ENCODE data around the gene KCNJ5.

Gene KCNJ5

GRCh38 chr11:128895526-128895925 lies 4.4 kb downstream of the KCNJ5 start:
- DNase-seq (ENCODE audit: low read depth) = no peak

GRCh38 chr11:128896356-128896755 lies 5.2 kb downstream of the KCNJ5 start:
- DNase-seq (ENCODE audit: low read depth) = no peak

- DNase-seq (ENCODE audit: low read depth) = no peak
Observed at GRCh38 chr11:128897826-128898225, 6.7 kb downstream of the KCNJ5 start.

- DNase-seq (ENCODE audit: low read depth) = no peak
Observed at GRCh38 chr11:128898580-128899344, 7.6 kb downstream of the KCNJ5 start.

- no peak for DNase-seq (ENCODE audit: low read depth)
Observed at GRCh38 chr11:128900468-128900867, 9.3 kb downstream of the KCNJ5 start.

- no peak for DNase-seq (ENCODE audit: low read depth)
Observed at GRCh38 chr11:128901653-128902514, 10.7 kb downstream of the KCNJ5 start.

- no peak for DNase-seq (ENCODE audit: low read depth)
Observed at GRCh38 chr11:128902515-128903066, 11.4 kb downstream of the KCNJ5 start.

GRCh38 chr11:128903248-128904061 lies 12.3 kb downstream of the KCNJ5 start:
- DNase-seq (ENCODE audit: low read depth) = no peak

- DNase-seq (ENCODE audit: low read depth) = no peak
Observed at GRCh38 chr11:128904303-128904655, 13.1 kb downstream of the KCNJ5 start.

- no peak for DNase-seq (ENCODE audit: low read depth)
Observed at GRCh38 chr11:128904656-128905344, 13.6 kb downstream of the KCNJ5 start.

GRCh38 chr11:128905345-128906184 lies 14.4 kb downstream of the KCNJ5 start:
- DNase-seq (ENCODE audit: low read depth) = no peak

- DNase-seq (ENCODE audit: low read depth) = no peak
Observed at GRCh38 chr11:128906185-128907050, 15.3 kb downstream of the KCNJ5 start.

GRCh38 chr11:128907585-128907984 lies 16.4 kb downstream of the KCNJ5 start:
- no peak for DNase-seq (ENCODE audit: low read depth)

- no peak for DNase-seq (ENCODE audit: low read depth)
Observed at GRCh38 chr11:128908391-128909246, 17.5 kb downstream of the KCNJ5 start.

GRCh38 chr11:128909438-128910125 lies 18.4 kb downstream of the KCNJ5 start:
- DNase-seq (ENCODE audit: low read depth) = no peak

GRCh38 chr11:128910576-128910975 lies 19.4 kb downstream of the KCNJ5 start:
- DNase-seq (ENCODE audit: low read depth) = no peak

- no peak for DNase-seq (ENCODE audit: low read depth)
Observed at GRCh38 chr11:128911239-128911638, 20.1 kb downstream of the KCNJ5 start.

- no peak for DNase-seq (ENCODE audit: low read depth)
Observed at GRCh38 chr11:128911701-128912100, 20.5 kb downstream of the KCNJ5 start.
